ENCODE results near the gene RIOX2. TPM values are rescaled to one million over a fixed set of nuclear protein-coding genes. Genes with fewer than 3 reads are reported as not detected.
"Not testable (repeated sequence)": the region's sequence is repeated elsewhere in the genome, so short reads cannot be mapped to it uniquely, and the experiment has no call there.

Gene RIOX2
- total RNA-seq, 2 donors from 2014 or later: 17.1 to 20.0 TPM

- DNase-seq (ENCODE audit: low spot score): no peak
- intact Hi-C loops (cut with DNase I): no loop called here
Observed at GRCh38 chr3:97931218-97931617, 41.0 kb downstream of the RIOX2 start.

GRCh38 chr3:97930018-97930417, 42.2 kb downstream of the RIOX2 start:
- no peak for DNase-seq (ENCODE audit: low spot score)
- intact Hi-C loops (cut with DNase I): no loop called here

GRCh38 chr3:97928986-97929385, 43.2 kb downstream of the RIOX2 start:
- no peak for DNase-seq (ENCODE audit: low spot score)
- intact Hi-C loops (cut with DNase I): no loop called here

GRCh38 chr3:97927704-97928103, 44.5 kb downstream of the RIOX2 start:
- no peak for DNase-seq (ENCODE audit: low spot score)
- intact Hi-C loops (cut with DNase I): no loop called here

GRCh38 chr3:97917813-97918536, 54.3 kb downstream of the RIOX2 start:
- intact Hi-C loops (cut with DNase I): loop anchor here in 1 of 2 donors (5.0 kb wide), 1 partner anchor 1046 kb away; no protein-coding TSS in a partner anchor
- DNase-seq (ENCODE audit: low spot score): no peak

GRCh38 chr3:97916576-97916975, 55.7 kb downstream of the RIOX2 start:
- intact Hi-C loops (cut with DNase I): loop anchor here in 1 of 2 donors (5.0 kb wide), 1 partner anchor 1044 kb away; no protein-coding TSS in a partner anchor
- DNase-seq (ENCODE audit: low spot score): no peak

- intact Hi-C loops (cut with DNase I): no loop called here
Observed at GRCh38 chr3:97914388-97914787, 57.8 kb downstream of the RIOX2 start.

GRCh38 chr3:97911459-97911858, 60.8 kb downstream of the RIOX2 start:
- DNase-seq (ENCODE audit: low spot score): no peak
- intact Hi-C loops (cut with DNase I): no loop called here

More at GRCh38 chr3:97914388-97914787, 57.8 kb downstream of the RIOX2 start:
- no peak for DNase-seq (ENCODE audit: low spot score)

- intact Hi-C loops (cut with DNase I): no loop called here
- no peak for DNase-seq (ENCODE audit: low spot score)
Observed at GRCh38 chr3:97910931-97911351, 61.3 kb downstream of the RIOX2 start.

- intact Hi-C loops (cut with DNase I); DNase-seq (ENCODE audit: low spot score): not testable (repeated sequence)
Observed at GRCh38 chr3:97910236-97910831, 61.9 kb downstream of the RIOX2 start.

- intact Hi-C loops (cut with DNase I); DNase-seq (ENCODE audit: low spot score): not testable (repeated sequence)
Observed at GRCh38 chr3:97909830-97910229, 62.4 kb downstream of the RIOX2 start.

GRCh38 chr3:97901313-97902248, 70.7 kb downstream of the RIOX2 start:
- intact Hi-C loops (cut with DNase I): no loop called here
- no peak for DNase-seq (ENCODE audit: low spot score)

GRCh38 chr3:97899331-97899730, 72.9 kb downstream of the RIOX2 start:
- no peak for DNase-seq (ENCODE audit: low spot score)
- intact Hi-C loops (cut with DNase I): no loop called here

- DNase-seq (ENCODE audit: low spot score): no peak
- intact Hi-C loops (cut with DNase I): no loop called here
Observed at GRCh38 chr3:97896547-97896946, 75.7 kb downstream of the RIOX2 start.

GRCh38 chr3:97896129-97896528, 76.1 kb downstream of the RIOX2 start:
- intact Hi-C loops (cut with DNase I): no loop called here
- no peak for DNase-seq (ENCODE audit: low spot score)

GRCh38 chr3:97895216-97895615, 77.0 kb downstream of the RIOX2 start:
- intact Hi-C loops (cut with DNase I): no loop called here
- no peak for DNase-seq (ENCODE audit: low spot score)

GRCh38 chr3:97892852-97893251, 79.4 kb downstream of the RIOX2 start:
- intact Hi-C loops (cut with DNase I): no loop called here
- DNase-seq (ENCODE audit: low spot score): no peak

Data from posterior vena cava (tissue), 2 donors.